Measurements from ENCODE around the gene LY6G6F. TPM values are rescaled to one million over a fixed set of nuclear protein-coding genes. Genes with fewer than 3 reads are reported as not detected.

The LY6G6F gene
- polyA plus RNA-seq, 1 experiment, result not detected

DNA sequence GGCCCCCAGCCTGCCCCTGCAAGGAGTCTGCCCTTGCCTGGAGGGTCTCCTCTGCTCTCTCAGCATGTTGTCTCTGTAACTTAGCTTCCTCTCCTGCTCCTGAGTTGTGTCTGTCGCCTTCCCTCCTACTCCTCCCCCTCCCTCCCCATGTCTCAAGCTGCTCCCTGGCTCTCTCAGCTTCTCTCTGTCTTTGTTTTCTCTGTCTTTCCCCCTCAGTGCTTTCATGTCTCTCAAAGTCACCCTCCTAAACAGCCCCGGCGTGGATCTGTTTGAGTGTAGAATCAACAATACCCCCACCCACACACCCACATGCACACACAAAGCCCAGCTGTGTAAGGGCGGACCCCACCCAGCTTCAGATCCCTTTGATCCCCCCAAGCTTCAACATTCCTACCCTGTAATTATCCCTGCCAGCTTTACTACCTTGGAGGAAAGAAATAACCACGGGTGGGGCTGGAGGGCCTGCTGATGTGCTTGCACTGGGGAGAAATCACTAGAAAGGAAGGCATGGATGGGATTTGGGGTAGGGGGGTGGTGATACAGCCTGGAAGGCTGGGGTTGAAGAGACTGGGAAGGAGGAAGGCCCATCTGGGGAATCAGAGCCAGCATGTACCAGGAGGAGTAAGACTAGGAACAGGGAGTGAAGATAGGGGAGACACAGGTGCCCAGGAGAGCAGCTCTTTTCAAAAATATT is 7.5 kb downstream of the LY6G6F start:
- POLR2A ChIA-PET, result interaction anchor here (0.7 to 1.1 kb wide), 3 partner anchors 10 to 113 kb away, joined by 3 to 5 read pairs (median 3); partner anchors contain the start of gene HSPA1B
- Histone ChIP-seq H3K27ac (ENCODE audit: low read depth, low read length) (no peak overlapping the region), H3K27me3 (ENCODE audit: control insufficient read depth, insufficient read depth, low read length) (peaks cover 37% of the 10 kb centered on the region), H3K9me3 (ENCODE audit: control insufficient read depth, insufficient read depth, low read length) (no peaks in the 10 kb centered on the region), H3K4me3 (ENCODE audit: low read depth, low read length) (no peak overlapping the region)
- TF ChIP-seq, protein P1, sequence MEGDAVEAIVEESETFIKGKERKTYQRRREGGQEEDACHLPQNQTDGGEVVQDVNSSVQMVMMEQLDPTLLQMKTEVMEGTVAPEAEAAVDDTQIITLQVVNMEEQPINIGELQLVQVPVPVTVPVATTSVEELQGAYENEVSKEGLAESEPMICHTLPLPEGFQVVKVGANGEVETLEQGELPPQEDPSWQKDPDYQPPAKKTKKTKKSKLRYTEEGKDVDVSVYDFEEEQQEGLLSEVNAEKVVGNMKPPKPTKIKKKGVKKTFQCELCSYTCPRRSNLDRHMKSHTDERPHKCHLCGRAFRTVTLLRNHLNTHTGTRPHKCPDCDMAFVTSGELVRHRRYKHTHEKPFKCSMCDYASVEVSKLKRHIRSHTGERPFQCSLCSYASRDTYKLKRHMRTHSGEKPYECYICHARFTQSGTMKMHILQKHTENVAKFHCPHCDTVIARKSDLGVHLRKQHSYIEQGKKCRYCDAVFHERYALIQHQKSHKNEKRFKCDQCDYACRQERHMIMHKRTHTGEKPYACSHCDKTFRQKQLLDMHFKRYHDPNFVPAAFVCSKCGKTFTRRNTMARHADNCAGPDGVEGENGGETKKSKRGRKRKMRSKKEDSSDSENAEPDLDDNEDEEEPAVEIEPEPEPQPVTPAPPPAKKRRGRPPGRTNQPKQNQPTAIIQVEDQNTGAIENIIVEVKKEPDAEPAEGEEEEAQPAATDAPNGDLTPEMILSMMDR (IDR thresholded peaks at IDR 0.05; ENCODE audit: low read depth, low read length), result no peak
- CTCF ChIA-PET, result interaction anchor here (1.4 to 2.2 kb wide), 2 partner anchors 10 to 82 kb away, joined by 3 to 6 read pairs; partner anchors contain the start of genes ABHD16A and VARS1
- DNase-seq (ENCODE audit: low read depth, low spot score), result no peak

DNA sequence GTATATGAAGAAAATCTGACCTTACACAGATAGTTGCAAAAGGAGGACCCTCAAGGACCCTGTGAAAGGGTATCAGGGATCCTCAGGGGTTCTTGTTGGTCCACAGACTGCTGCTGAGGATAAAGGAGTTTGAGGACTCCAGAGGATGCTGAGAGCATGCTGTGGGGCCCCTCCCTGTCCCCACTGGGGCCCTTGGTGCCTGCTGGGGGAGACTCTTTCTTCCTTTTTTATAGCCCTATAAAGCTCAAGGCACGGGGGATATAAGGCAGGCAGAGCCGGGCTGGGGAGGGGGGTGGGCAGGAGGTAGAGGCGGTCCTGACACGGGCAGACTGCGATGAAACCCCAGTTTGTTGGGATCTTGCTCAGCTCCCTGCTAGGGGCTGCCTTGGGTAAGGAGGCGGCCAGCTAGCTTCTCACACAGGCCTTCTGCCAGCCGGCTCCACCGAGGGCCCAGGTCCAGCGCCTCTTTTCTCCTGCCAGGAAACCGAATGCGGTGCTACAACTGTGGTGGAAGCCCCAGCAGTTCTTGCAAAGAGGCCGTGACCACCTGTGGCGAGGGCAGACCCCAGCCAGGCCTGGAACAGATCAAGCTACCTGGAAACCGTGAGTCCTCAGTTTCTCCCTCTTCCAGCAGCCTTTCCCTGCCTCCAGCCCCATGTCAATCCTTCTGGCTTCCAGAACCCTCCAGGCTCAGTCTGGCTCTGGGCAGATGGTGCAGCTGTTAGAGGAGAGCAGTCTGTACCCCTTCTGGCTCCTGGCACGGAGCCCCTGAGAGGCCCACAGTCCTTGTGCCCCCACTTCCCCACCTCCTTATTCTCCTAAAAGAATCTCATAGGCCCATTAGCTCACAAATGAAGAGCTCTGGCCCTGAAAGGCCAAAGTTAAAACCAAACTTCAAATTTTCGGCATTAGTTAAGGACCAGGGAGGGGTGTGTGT is 8.6 kb downstream of the LY6G6F start, which contains the start of gene LY6G6D:
TSS of gene LY6G6D (plus strand) at position 327 of the 937 bp plus-strand sequence. CDS start at position 335, 8 bp downstream.
- peaks cover 37% of the 10 kb centered on the region for H3K27me3 ChIP-seq (ENCODE audit: control insufficient read depth, insufficient read depth, low read length)
- POLR2A ChIA-PET, result interaction anchor here (0.6 kb wide), 2 partner anchors 78 to 112 kb away, joined by 4 to 5 read pairs; partner anchors contain the start of gene HSPA1B
- H3K4me3 ChIP-seq (ENCODE audit: low read depth, low read length), result no peak within 1 kb of the TSS
- DNase-seq (ENCODE audit: low read depth, low spot score), result no peak
- no peak within 1 kb of the TSS for H3K27ac ChIP-seq (ENCODE audit: low read depth, low read length)
- H3K9me3 ChIP-seq (ENCODE audit: control insufficient read depth, insufficient read depth, low read length), result no peaks in the 10 kb centered on the region
- TF ChIP-seq, protein P1 (IDR thresholded peaks at IDR 0.05; ENCODE audit: low read depth, low read length), result no peak
- CTCF ChIA-PET, result interaction anchor here (1.0 to 1.4 kb wide), 3 partner anchors 14 to 81 kb away, joined by 3 to 4 read pairs (median 3); partner anchors contain the start of gene VARS1

DNA sequence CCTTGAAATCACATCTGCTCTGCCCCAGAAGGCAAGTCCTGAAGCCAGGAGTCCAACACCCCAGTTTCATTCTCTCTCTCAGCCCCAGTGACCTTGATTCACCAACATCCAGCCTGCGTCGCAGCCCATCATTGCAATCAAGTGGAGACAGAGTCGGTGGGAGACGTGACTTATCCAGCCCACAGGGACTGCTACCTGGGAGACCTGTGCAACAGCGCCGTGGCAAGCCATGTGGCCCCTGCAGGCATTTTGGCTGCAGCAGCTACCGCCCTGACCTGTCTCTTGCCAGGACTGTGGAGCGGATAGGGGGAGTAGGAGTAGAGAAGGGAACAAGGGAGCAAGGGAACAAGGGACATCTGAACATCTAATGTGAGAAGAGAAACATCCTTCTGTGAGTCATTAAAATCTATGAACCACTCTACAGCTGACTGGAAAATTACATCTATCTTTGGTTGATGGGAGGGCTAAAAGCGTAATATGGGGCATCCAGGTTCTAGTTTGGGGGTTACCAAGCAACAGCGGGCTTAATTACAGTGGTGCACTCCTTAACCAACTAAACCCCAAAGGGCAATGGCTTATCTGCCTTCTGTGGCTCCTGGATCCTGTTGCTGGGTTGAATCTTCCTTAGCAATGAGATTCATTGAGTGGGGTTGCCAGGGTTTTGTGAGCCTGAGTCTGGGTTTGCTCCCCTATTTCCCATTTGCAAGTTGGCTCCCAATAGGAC is 11.0 kb downstream of the LY6G6F start:
- CTCF ChIA-PET, result no interaction called here
- no peaks in the 10 kb centered on the region for H3K9me3 ChIP-seq (ENCODE audit: control insufficient read depth, insufficient read depth, low read length)
- POLR2A ChIA-PET, result no interaction called here
- DNase-seq (ENCODE audit: low read depth, low spot score), result no peak
- TF ChIP-seq, protein P1 (IDR thresholded peaks at IDR 0.05; ENCODE audit: low read depth, low read length), result no peak
- no peak overlapping the region for H3K27ac ChIP-seq (ENCODE audit: low read depth, low read length)
- H3K4me3 ChIP-seq (ENCODE audit: low read depth, low read length), result no peak overlapping the region
- H3K27me3 ChIP-seq (ENCODE audit: control insufficient read depth, insufficient read depth, low read length), result peaks cover 25% of the 10 kb centered on the region

DNA sequence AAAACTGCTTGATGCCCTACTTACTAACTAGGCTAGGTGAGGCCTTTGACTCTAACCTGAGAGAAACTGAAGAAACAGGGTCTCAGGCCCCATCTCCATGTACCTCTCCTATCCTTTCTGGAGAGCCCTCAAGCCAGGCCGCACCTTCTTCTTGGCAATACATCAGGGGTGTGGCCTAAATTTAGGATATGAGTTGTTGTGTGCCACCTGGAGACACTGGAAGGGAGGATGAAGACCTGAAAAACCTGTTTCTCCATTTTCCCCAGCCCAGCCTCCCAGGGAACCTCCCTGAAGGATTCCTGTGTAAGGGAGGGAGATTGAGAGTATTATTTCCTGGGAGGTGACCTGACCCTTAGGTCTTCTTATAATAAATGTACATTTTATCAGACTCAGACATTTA is 11.6 kb downstream of the LY6G6F start:
- H3K9me3 ChIP-seq (ENCODE audit: control insufficient read depth, insufficient read depth, low read length), result no peaks in the 10 kb centered on the region
- ChIA-PET CTCF (no interaction called here), POLR2A (no interaction called here)
- H3K27me3 ChIP-seq (ENCODE audit: control insufficient read depth, insufficient read depth, low read length), result peaks cover 25% of the 10 kb centered on the region
- no peak overlapping the region for H3K27ac ChIP-seq (ENCODE audit: low read depth, low read length)
- no peak overlapping the region for H3K4me3 ChIP-seq (ENCODE audit: low read depth, low read length)
- TF ChIP-seq, protein P1 (IDR thresholded peaks at IDR 0.05; ENCODE audit: low read depth, low read length), result no peak
- no peak for DNase-seq (ENCODE audit: low read depth, low spot score)
